OCI-LY1 (cell line): ENCODE results near the gene SEPTIN2.
A peak's percentile ranks its signal among the peaks of the same experiment; 100 is the strongest.

Experiments used
- H2AFZ ChIP-seq: fragments of 200-600 bp; sonication (generic), shearing (Covaris generic); 2 replicates; pipeline ENCODE4 v1.6.0; 2014; ENCODE audit warnings: antibody characterized with exemption, mild to moderate bottlenecking, low read length
- H3F3A ChIP-seq: fragments of 200-600 bp; sonication (generic), shearing (Covaris generic); 2 replicates; pipeline ENCODE4 v1.6.0; 2014; ENCODE audit warnings: mild to moderate bottlenecking, antibody characterized with exemption, low read length, moderate library complexity; ENCODE audit not compliant: insufficient read depth
- H3K27ac ChIP-seq: fragments of 200-600 bp; sonication (generic); 2 replicates; pipeline ENCODE4 v1.5.1; 2014; ENCODE audit warnings: low read length, mixed run types, mild to moderate bottlenecking, low read depth; ENCODE audit not compliant: poor library complexity, severe bottlenecking
- H3K27me3 ChIP-seq: fragments of 200-600 bp; sonication (generic); 2 replicates; pipeline ENCODE4 v1.6.0; 2014; ENCODE audit warnings: antibody characterized with exemption, mild to moderate bottlenecking, low read length, moderate library complexity; ENCODE audit not compliant: insufficient read depth
- H3K36me3 ChIP-seq: fragments of 200-600 bp; sonication (generic); 2 replicates; pipeline ENCODE4 v1.6.1; 2014; ENCODE audit warnings: mild to moderate bottlenecking, antibody characterized with exemption, low read length, moderate library complexity, mixed read lengths; ENCODE audit not compliant: insufficient read depth
- H3K4me1 ChIP-seq: fragments of 200-600 bp; sonication (generic); 2 replicates; pipeline ENCODE4 v1.5.1; 2014; ENCODE audit warnings: mild to moderate bottlenecking, low read length, moderate library complexity; ENCODE audit not compliant: insufficient read depth, severe bottlenecking
- H3K4me2 ChIP-seq: fragments of 200-600 bp; sonication (generic), shearing (Covaris generic); 2 replicates; pipeline ENCODE4 v1.6.1; 2014; ENCODE audit warnings: low read length
- H3K4me3 ChIP-seq: fragments of 200-600 bp; sonication (generic); 2 replicates; pipeline ENCODE4 v1.5.1; 2014; ENCODE audit warnings: low read length, low read depth, mild to moderate bottlenecking, mixed read lengths; ENCODE audit not compliant: poor library complexity, severe bottlenecking
- H3K79me2 ChIP-seq: fragments of 200-600 bp; shearing (Covaris generic); 2 replicates; pipeline ENCODE4 v1.6.1; 2016; ENCODE audit warnings: mixed run types, low read length, mixed read lengths; ENCODE audit not compliant: insufficient read depth
- H3K9ac ChIP-seq: fragments of 200-600 bp; sonication (generic), shearing (Covaris generic); 2 replicates; pipeline ENCODE4 v1.6.1; 2014; ENCODE audit warnings: mild to moderate bottlenecking, low read length, mixed read lengths
- H3K9me2 ChIP-seq: fragments of 200-600 bp; sonication (generic), shearing (Covaris generic); 2 replicates; pipeline ENCODE4 v1.6.1; 2014; ENCODE audit warnings: low read depth, mild to moderate bottlenecking, low read length, mixed read lengths
- H3K9me3 ChIP-seq: fragments of 200-600 bp; shearing (Covaris generic); 2 replicates; pipeline ENCODE4 v1.6.1; 2014; ENCODE audit warnings: low read length, mixed read lengths
- H4K20me1 ChIP-seq: fragments of 200-600 bp; sonication (generic), shearing (Covaris generic); 2 replicates; pipeline ENCODE4 v1.6.0; 2016; ENCODE audit warnings: mild to moderate bottlenecking, low read length; ENCODE audit not compliant: insufficient read depth
- CTCF ChIP-seq: fragments of 200-600 bp; sonication (generic), shearing (Covaris generic); IDR thresholded peaks from 2 replicates; pipeline ENCODE4 v1.5.1; 2017; ENCODE audit warnings: mild to moderate bottlenecking, antibody characterized with exemption, low read length, moderate library complexity, mixed read lengths
- EZH2 ChIP-seq: fragments of 200-600 bp; sonication (generic), shearing (Covaris generic); IDR thresholded peaks from 2 replicates; pipeline ENCODE4 v1.8.0; 2017; ENCODE audit warnings: borderline replicate concordance, mixed run types, mild to moderate bottlenecking, antibody characterized with exemption, low read length, moderate library complexity, mixed read lengths

Gene SEPTIN2

GRCh38 chr2:241321033-241321432, 5.3 kb downstream of the SEPTIN2 start:
- TF ChIP-seq EZH2 = no peak
- no peak for TF ChIP-seq CTCF
- H3K36me3 ChIP-seq = peaks cover 56% of the 10 kb centered on the region
- H3K27me3 ChIP-seq = no peaks in the 10 kb centered on the region
- H3K79me2 ChIP-seq = peaks cover 100% of the 10 kb centered on the region
- H3K4me3 ChIP-seq = no peak overlapping the region
- H3K9me2 ChIP-seq = no peaks in the 10 kb centered on the region
- no peak overlapping the region for H2AFZ ChIP-seq
- H4K20me1 ChIP-seq = no peaks in the 10 kb centered on the region
- H3K9me3 ChIP-seq = no peaks in the 10 kb centered on the region
- no peak overlapping the region for H3K27ac ChIP-seq
- no peaks in the 10 kb centered on the region; the same call in 1 of the 2 replicates for H3F3A ChIP-seq
- H3K4me2 ChIP-seq = peak overlapping the region; percentile 89; the same call in 1 of the 2 replicates
- no peak overlapping the region for H3K9ac ChIP-seq
- H3K4me1 ChIP-seq = peaks cover 86% of the 10 kb centered on the region

- Histone ChIP-seq H3K9me2 (no peaks in the 10 kb centered on the region), H4K20me1 (no peaks in the 10 kb centered on the region), H3K4me3 (no peak overlapping the region), H3K27me3 (no peaks in the 10 kb centered on the region), H3K4me2 (no peak overlapping the region), H3K9me3 (no peaks in the 10 kb centered on the region), H3K27ac (no peak overlapping the region), H3K4me1 (peaks cover 84% of the 10 kb centered on the region), H3K9ac (no peak overlapping the region), H3K36me3 (peaks cover 65% of the 10 kb centered on the region), H3K79me2 (peaks cover 92% of the 10 kb centered on the region), H2AFZ (no peak overlapping the region), H3F3A (no peaks in the 10 kb centered on the region; the same call in 1 of the 2 replicates)
- TF ChIP-seq EZH2 (no peak), CTCF (no peak)
Measured at GRCh38 chr2:241321886-241322285, 6.2 kb downstream of the SEPTIN2 start.

- Histone ChIP-seq H3K27ac (peak overlapping the region; percentile 81), H3K9me2 (no peaks in the 10 kb centered on the region), H4K20me1 (no peaks in the 10 kb centered on the region), H3K36me3 (peaks cover 73% of the 10 kb centered on the region), H3F3A (no peaks in the 10 kb centered on the region; the same call in 1 of the 2 replicates), H3K79me2 (peaks cover 75% of the 10 kb centered on the region), H3K9ac (peak overlapping the region; percentile 6; the same call in 1 of the 2 replicates), H3K27me3 (no peaks in the 10 kb centered on the region), H3K4me2 (peak overlapping the region; percentile 50), H3K4me1 (peaks cover 65% of the 10 kb centered on the region), H2AFZ (no peak overlapping the region), H3K9me3 (no peaks in the 10 kb centered on the region), H3K4me3 (peak overlapping the region; percentile 28)
- TF ChIP-seq EZH2 = no peak
Measured at GRCh38 chr2:241323778-241324177, 8.1 kb downstream of the SEPTIN2 start.

GRCh38 chr2:241324775-241325174, 9.1 kb downstream of the SEPTIN2 start:
- peak overlapping the region; percentile 81 for H3K27ac ChIP-seq
- no peak overlapping the region for H2AFZ ChIP-seq
- H3F3A ChIP-seq = no peaks in the 10 kb centered on the region; the same call in 1 of the 2 replicates
- peak overlapping the region; percentile 50 for H3K4me2 ChIP-seq
- no peaks in the 10 kb centered on the region for H3K9me3 ChIP-seq
- no peak for TF ChIP-seq EZH2
- TF ChIP-seq CTCF = no peak
- H3K36me3 ChIP-seq = peaks cover 77% of the 10 kb centered on the region
- H3K79me2 ChIP-seq = peaks cover 65% of the 10 kb centered on the region
- peak overlapping the region; percentile 37; the same call in 1 of the 2 replicates for H3K9ac ChIP-seq
- H4K20me1 ChIP-seq = no peaks in the 10 kb centered on the region
- no peaks in the 10 kb centered on the region for H3K27me3 ChIP-seq
- no peaks in the 10 kb centered on the region for H3K9me2 ChIP-seq
- peak overlapping the region; percentile 28 for H3K4me3 ChIP-seq
- peaks cover 55% of the 10 kb centered on the region for H3K4me1 ChIP-seq
